GM12878 (cell line): Measurements from ENCODE around the gene GPX7. TPM values are rescaled to one million over a fixed set of nuclear protein-coding genes. Genes with fewer than 3 reads are reported as not detected.

ENCODE experiments used
- ASH2L ChIP-seq: fragments of 300-600, 200-600 bp; sonication (generic); IDR thresholded peaks from 2 replicates; pipeline ENCODE4 v1.6.1; 2017; ENCODE audit warnings: low read depth, mild to moderate bottlenecking, borderline replicate concordance
- E4F1 ChIP-seq: fragments of 450-650 bp; IDR thresholded peaks from 2 replicates; pipeline ENCODE4 v1.6.1; 2018; ENCODE audit warnings: borderline replicate concordance, mild to moderate bottlenecking; ENCODE audit not compliant: partially characterized antibody
- EGR1 ChIP-seq, 2 experiments: IDR thresholded peaks; 1 replicate in 1 of 2; 2 replicates in 1 of 2; pipeline ENCODE4 v1.6.1; 2011 to 2012; ENCODE audit warnings: low read depth in 2 of 2, low read length in 2 of 2, borderline replicate concordance in 1 of 2, mild to moderate bottlenecking in 1 of 2, moderate library complexity in 1 of 2
- EZH2 ChIP-seq: IDR thresholded peaks from 2 replicates; pipeline ENCODE4 v1.6.1; 2012; ENCODE audit warnings: low read depth, mild to moderate bottlenecking, control low read depth, inconsistent platforms, low read length, borderline replicate concordance; ENCODE audit not compliant: control insufficient read depth
- HSF1 ChIP-seq: fragments of 150-350 bp; IDR thresholded peaks from 2 replicates; pipeline ENCODE4 v1.6.1; 2014; ENCODE audit warnings: mild to moderate bottlenecking, low read depth, low read length
- IKZF2 ChIP-seq, 2 experiments: fragments of 450-650 bp; IDR thresholded peaks; 2 replicates each; pipeline ENCODE4 v1.6.1; 2017; ENCODE audit warnings: mild to moderate bottlenecking in 2 of 2, moderate library complexity in 2 of 2
- MEF2A ChIP-seq: IDR thresholded peaks from 2 replicates; pipeline ENCODE4 v1.6.1; 2011; ENCODE audit warnings: low read depth, mild to moderate bottlenecking, low read length, moderate library complexity; ENCODE audit not compliant: insufficient read depth
- MEF2B ChIP-seq: fragments of 450-650 bp; IDR thresholded peaks from 2 replicates; pipeline ENCODE4 v1.6.1; 2018; ENCODE audit warnings: mild to moderate bottlenecking, moderate library complexity; ENCODE audit not compliant: partially characterized antibody, poor library complexity, severe bottlenecking
- NR2C2 ChIP-seq: IDR thresholded peaks from 2 replicates; pipeline ENCODE4 v1.6.1; 2011; ENCODE audit warnings: borderline replicate concordance, low read depth; ENCODE audit not compliant: control insufficient read depth, insufficient read length
- RBBP5 ChIP-seq: fragments of 200-600 bp; sonication (generic); conservative IDR thresholded peaks from 2 replicates; pipeline ENCODE4 v1.6.1; 2016
- SPI1 ChIP-seq: IDR thresholded peaks from 2 replicates; pipeline ENCODE4 v1.6.1; 2011; ENCODE audit warnings: low read depth, mild to moderate bottlenecking, low read length, moderate library complexity, borderline replicate concordance; ENCODE audit not compliant: insufficient read depth
- TAF1 ChIP-seq: IDR thresholded peaks from 2 replicates; pipeline ENCODE4 v1.6.1; 2011; ENCODE audit warnings: mild to moderate bottlenecking, low read depth, low read length, borderline replicate concordance
- TCF3 ChIP-seq: IDR thresholded peaks from 2 replicates; pipeline ENCODE4 v1.6.1; 2012; ENCODE audit warnings: low read depth, mild to moderate bottlenecking, low read length, borderline replicate concordance; ENCODE audit not compliant: insufficient read depth
- ZNF687 ChIP-seq: fragments of 450-650 bp; IDR thresholded peaks from 2 replicates; pipeline ENCODE4 v1.6.1; 2017; ENCODE audit warnings: mild to moderate bottlenecking, moderate library complexity
- polyA plus RNA-seq, 11 experiments: library from polyadenylated mRNA; depleted of rRNA in 4 of 11; unstranded in 6 of 11; stranded (reverse) in 5 of 11; fragments of >200 nt; fragmentation: Nextera tagmentation in 4 of 11; fragmentation: Illumina TruSeq in 1 of 11; extraction: Ambion mirVana in 4 of 11; extraction: Trizol in 1 of 11; gene quantifications; 1 replicate in 1 of 11; 2 replicates in 10 of 11; pipeline versions ENCODE4 v1.2.1 to v1.2.3, GENCODE V29; 2011 to 2016; ENCODE audit warnings: inconsistent platforms in 2 of 11, missing spikeins in 2 of 11, low read depth in 1 of 11
- total RNA-seq, 4 experiments: library from RNA; depleted of rRNA in 3 of 4; stranded (reverse); fragments of >200 nt in 3 of 4; fragmentation: Illumina TruSeq in 1 of 4; extraction: Trizol in 1 of 4; gene quantifications; 2 replicates each; pipeline versions ENCODE4 v1.2.1 to v1.2.3, GENCODE V29; 2013 to 2021
- TF ChIP-seq, protein P1 (sequence below): fragments of 450-650 bp; conservative IDR thresholded peaks from 2 replicates; pipeline ENCODE4 v1.6.1; 2017; ENCODE audit warnings: mild to moderate bottlenecking, moderate library complexity

The GPX7 gene
- total and polyA plus RNA-seq, 10 of the 15 experiments (the other 5 are each of a cell fraction or from before 2014, with no cell fraction given): 1.9 to 4.2 (median 2.5) TPM; not detected in 1

DNA sequence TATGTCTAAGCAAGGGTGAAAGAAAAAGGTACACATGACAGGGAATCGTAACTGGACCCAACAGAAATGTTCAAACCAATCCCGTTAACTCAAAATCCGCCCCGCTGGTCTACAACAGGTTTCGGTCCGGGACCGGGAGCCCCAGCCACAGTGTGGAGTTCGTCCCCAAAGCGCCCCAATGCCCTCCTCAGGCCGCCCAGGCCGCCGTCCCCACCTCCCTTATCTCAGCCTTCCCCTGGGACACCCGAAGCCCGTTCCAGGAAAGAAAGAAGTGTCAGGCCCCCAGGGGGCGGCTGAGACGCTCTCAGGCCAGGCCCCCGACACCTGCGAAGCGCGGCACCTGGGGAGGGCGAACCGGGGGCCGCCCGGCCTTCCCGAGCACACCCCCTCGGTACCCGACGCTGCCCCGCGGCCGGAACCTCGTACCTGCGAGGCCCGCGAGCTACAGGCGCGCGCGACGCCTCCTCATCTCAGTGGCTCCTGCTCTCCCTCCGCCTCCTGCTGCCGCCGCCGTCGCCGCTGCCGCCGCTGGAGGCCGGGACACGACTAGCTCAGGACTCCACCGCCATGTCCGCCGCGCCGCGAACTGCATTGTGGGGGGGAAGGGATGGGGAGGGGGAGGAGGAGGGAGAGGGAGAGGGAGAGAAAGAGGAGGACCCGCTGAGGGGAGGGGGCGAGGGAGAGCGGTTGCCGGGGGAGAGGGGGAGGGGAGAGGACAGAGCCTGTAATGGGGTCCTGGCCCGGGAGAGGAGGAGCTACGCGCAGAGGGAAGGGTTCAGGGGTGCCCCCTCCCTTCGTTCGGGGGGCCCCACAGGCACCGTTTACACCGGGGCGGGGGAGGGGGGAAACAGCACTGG, 49.4 kb upstream of the GPX7 start, which contains the start of gene TUT4 (continued):
- TF ChIP-seq, protein P1, sequence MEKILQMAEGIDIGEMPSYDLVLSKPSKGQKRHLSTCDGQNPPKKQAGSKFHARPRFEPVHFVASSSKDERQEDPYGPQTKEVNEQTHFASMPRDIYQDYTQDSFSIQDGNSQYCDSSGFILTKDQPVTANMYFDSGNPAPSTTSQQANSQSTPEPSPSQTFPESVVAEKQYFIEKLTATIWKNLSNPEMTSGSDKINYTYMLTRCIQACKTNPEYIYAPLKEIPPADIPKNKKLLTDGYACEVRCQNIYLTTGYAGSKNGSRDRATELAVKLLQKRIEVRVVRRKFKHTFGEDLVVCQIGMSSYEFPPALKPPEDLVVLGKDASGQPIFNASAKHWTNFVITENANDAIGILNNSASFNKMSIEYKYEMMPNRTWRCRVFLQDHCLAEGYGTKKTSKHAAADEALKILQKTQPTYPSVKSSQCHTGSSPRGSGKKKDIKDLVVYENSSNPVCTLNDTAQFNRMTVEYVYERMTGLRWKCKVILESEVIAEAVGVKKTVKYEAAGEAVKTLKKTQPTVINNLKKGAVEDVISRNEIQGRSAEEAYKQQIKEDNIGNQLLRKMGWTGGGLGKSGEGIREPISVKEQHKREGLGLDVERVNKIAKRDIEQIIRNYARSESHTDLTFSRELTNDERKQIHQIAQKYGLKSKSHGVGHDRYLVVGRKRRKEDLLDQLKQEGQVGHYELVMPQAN: no peak
- no peak for TF ChIP-seq E4F1
- TF ChIP-seq NR2C2: no peak
- TF ChIP-seq TAF1: peak; percentile 62; the same call in 1 of the 2 replicates
- 0 out of 4 replicates have a peak, but pooled peaks have one; percentile 25 to 34 for TF ChIP-seq IKZF2 (IDR thresholded peaks at IDR 0.05)
- TF ChIP-seq ASH2L: peak; percentile 52; the same call in 1 of the 2 replicates
- TF ChIP-seq SPI1: no peak
- peak; percentile 81 for TF ChIP-seq MEF2B
- TF ChIP-seq EZH2: no peak
- peak; percentile 49; the same call in 1 of the 2 replicates for TF ChIP-seq ZNF687
- TF ChIP-seq RBBP5: 0 out of 2 replicates have a peak, but pooled peaks have one; percentile 58
- no peak for TF ChIP-seq EGR1 (IDR thresholded peaks at IDR 0.05; ENCODE audit: borderline replicate concordance in 1 of 2, low read depth in 2 of 2, low read length in 2 of 2)
- TF ChIP-seq TCF3: no peak
- TF ChIP-seq HSF1: no peak
- no peak for TF ChIP-seq MEF2A
